HG03064 (cell line): ENCODE results near the gene RCOR3.

ENCODE experiments used
- ATAC-seq: cut with Tn5 transposase; IDR thresholded peaks from one replicate; pipeline ENCODE4 v1.9.1; 2021; ENCODE audit warnings: low read depth; ENCODE audit not compliant: unreplicated experiment

The RCOR3 gene

DNA sequence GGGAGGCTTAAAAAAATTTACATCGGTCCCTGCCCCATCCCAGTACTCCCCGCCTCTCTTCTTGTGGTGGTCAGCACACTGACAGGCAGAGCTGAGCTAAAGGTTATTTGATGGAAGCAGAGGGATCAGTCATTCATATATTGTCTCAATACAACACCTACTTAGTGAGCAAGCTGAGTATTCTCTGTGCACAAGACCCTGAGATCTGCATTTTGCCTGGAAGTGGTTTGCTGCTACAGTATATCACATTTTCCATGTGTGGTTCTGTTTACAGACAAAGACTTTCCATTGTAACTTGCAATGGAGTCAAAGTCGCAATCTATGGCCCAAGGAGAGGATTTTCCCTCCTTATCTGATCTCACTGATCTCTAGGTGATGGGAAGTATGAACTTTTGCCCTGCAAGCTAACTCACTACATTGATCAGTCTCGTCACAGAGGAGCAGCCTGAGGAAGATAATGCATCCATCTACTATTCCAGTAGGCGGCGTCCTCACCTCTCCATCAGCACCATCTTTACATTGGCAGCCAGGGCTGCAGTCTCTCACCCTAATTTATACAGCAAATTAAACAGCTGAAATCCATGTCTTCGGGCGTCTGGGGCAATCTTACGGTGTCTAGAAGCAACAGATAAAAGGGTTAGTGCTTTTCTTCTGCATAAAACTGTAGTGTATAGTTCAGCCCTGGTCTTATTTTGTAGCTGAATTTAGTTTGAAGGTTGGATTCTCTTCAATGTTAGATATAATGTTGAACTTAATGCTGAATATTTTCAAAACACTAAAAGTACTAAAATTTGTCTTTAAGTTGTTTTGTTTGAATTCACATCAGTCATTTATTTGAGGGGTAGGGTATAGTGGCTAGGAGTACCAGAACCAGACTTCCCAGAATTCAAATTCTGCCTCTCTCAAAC, 64.2 kb downstream of the RCOR3 start:
- ATAC-seq = peak; percentile 50

GRCh38 chr1:211324992-211325775, 66.0 kb downstream of the RCOR3 start:
- ATAC-seq = no peak

GRCh38 chr1:211326140-211326527, 67.0 kb downstream of the RCOR3 start:
- no peak for ATAC-seq

DNA sequence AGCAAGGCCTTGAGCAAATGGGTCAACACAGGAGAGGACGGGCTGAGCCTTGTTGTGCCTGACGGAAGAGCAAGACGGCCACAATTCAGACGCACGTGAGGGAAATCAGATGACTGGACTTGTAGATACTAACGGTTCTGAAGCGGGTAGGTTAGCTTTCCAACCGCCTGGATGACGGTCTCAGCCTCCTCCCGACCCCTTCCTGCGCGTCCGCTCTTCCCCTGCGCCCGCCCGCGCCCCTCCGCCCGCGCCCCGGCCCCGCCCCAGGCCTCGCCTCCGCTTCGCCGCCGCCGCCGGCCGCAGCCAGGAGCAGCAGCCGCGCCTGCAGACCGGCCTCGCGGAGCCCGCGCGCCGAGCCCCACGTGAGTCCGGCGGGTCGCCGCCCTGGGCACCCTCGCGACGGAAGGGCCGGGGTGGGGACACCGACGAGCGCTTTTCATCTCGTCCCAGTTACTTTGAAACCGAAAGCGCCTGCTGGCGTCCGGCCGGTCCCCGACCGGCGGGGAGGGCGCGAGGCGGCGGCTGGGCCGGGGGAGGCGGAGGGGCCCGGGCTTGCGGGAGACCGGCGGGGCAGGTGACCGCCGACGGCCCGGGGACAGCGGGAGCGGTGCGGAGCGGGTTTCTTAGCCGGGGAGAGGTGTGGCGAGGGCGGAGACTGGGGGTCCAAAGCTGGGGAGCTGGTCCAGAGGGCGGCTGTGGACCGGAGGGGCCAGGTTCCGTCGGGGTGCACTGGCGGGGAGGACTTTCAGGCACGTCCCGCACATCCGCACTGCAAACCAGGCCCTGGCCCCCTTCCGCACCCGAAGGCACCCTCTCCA, 67.6 kb downstream of the RCOR3 start, which contains the start of gene TRAF5:
TRAF5 (plus strand) TSS at position 306 of the 818 bp plus-strand sequence. CDS start 26,407 bp downstream, outside the sequence.
- peak; percentile 29 for ATAC-seq

DNA sequence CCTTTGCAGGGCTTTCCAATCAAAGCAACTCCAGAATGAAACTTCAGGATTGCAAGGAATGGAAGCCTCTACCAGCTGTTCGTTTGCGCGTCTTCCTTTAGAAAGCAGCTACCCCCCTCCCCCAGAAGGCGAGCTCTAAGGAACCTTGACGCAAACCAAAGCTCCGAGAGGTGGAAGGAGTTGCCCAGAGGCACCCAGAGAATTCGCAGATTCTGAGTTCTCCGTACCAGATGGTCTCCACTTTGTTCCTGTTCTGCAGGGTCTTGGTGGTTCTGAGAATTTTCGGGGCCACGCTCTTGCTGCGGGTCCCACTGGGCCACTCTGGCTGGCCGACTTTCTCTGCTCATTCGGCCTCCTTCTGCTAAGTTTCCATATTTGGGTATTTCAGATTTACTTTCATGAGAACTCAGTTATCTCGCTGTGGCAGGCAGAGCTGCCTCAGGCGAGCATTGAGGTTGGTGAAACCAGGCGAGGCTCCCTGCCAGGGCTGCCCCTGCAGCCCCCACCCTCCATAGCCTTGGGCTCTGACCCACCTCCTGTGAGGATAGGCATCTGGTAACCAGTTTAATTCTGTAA, 68.3 kb downstream of the RCOR3 start:
- ATAC-seq = peak; percentile 28

DNA sequence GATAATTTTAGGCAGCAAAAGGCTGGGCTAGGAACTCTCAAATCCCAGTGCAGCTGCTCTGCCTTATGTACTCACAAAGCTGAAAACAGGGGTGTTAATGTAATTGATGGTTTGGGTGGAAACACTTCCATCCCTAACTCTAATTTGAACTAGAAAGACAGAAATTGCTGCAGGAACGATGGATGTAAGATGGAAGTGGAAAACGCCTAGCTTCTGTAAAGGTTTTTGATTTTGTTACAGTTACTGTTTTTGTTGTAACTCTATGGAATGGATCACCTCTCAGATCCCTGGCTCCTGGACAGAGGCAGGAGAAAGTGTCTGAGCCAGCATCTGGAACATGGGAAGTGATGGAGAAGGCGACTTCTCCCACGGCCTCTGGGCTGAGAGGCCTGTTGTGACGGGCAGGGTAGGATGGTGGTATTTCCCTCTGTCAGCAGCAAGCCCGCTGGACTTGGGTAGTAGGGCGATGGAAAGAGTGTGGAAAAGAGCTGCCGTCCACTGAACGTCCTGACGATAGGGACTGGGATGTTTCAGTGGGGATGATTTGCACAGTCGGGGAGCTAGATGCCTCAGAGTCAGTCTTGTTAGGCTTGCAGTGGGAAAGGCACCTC, 69.0 kb downstream of the RCOR3 start:
- ATAC-seq = no peak

GRCh38 chr1:211328866-211329475, 69.8 kb downstream of the RCOR3 start:
- no peak for ATAC-seq

GRCh38 chr1:211329764-211330201, 70.6 kb downstream of the RCOR3 start:
- peak; percentile 50 for ATAC-seq

GRCh38 chr1:211330282-211330936, 71.2 kb downstream of the RCOR3 start:
- ATAC-seq = no peak

GRCh38 chr1:211331011-211331709, 72.0 kb downstream of the RCOR3 start:
- no peak for ATAC-seq

DNA sequence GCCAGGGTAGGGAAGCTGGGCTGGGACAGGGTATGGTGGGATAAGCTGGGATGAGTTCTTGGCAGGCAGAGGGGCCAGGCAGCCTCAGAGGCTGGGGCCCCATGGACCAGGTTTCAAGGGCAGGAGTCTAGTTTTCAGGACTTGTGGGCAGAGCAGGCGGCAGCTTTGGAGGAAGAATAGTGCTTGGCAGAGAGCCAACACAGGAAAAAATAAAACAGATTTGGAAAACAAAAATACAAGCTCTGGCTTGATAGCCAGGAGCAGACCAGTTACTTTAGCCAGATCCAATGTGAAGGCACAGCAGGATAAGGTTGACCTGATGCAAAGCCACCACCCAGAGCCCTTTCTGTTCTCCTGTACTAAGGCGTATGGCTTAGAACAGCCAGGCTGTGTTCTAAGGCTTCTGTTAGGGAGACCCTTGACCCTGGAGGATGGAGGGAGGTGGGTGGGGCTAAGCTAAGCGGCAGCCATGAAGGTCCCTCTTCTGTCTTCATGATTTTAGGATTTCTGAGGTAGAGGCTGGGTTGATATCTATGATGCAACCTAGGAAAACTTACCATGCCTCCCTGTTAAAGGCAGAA, 73.0 kb downstream of the RCOR3 start:
- ATAC-seq = no peak

GRCh38 chr1:211332830-211333229, 73.7 kb downstream of the RCOR3 start:
- ATAC-seq = no peak

- no peak for ATAC-seq
These were observed 74.7 kb downstream of the RCOR3 start for GRCh38 chr1:211333906-211334305.

- ATAC-seq = no peak
These were observed 75.8 kb downstream of the RCOR3 start for GRCh38 chr1:211334986-211335385.

DNA sequence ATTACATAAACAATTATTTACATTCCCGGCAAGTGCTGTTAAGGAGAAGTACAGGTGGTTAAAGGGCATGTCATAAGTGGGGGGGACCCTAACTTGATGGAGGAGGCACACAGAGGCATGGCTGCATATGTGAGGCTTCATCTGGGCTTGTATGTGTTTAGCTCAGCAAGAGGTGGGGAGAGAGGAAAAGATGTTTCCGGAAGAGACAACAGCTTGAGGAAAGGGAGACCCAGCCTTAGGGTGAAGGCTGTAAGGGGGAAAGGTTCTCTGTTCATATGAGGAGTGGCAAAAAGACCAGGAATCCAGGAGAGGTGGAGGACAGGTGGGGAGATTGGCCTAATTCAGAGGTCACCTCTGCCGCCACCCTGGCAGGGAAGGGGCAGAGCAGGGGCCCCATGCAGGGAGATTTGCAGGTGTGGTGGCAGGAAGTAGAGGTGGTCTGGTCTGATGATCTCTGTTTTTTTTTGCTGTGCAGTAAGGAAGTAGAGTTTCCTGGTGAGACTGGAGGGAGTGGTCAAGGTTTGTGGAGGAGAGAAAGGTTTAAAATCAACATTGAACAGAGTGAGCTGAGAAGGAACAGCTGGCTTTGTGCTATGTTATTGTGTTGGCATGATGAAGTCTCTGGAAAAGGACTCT, 76.5 kb downstream of the RCOR3 start:
- peak; percentile 83 for ATAC-seq

DNA sequence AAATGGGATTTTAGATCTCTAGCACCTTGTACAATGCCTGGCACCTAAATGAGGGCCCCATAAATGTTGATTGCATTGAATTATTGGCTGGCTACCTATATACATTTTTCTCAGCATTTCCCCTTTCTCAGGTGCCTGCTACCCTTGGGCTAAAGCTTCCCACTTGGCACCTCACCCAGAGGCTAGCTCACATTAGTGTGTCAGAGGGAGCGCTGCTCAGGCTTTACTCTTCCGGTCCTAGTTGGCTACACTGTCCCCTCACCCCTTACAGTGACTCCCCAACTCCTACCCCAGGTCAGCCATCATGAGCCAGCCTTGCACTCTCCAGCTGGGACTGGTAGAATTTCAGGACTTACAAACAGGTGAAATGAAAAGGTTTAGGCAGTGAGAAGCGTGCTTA, 77.0 kb downstream of the RCOR3 start:
- peak; percentile 20 for ATAC-seq

DNA sequence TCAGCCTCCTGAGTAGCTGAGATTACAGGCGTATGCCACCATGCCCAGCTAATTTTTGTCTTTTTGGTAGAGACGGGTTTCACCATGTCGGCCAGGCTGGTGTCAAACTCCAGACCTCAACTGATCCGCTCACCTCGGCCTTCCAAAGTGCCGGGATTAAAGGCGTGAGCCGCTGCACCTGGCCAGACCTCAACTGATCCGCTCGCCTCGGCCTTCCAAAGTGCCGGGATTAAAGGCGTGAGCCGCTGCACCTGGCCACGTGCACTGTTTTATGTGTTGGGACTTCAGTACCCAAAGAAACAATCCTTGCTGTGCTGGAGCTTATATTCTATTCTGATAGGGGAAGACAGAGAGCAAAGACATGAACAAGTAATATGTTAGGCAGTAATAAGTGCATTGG, 77.6 kb downstream of the RCOR3 start:
- ATAC-seq = no peak
